Activated CD4-positive, alpha-beta T cell treated with anti-CD3 and anti-CD28 coated beads, Interleukin-10, Interleukin-2, amounts not matched to agents 100 ng/mL and 50 ng/mL, durations not matched to agents 16 hours and 8 hours (primary cell): Measurements from ENCODE around the gene AGBL3.
A peak's percentile ranks its signal among the peaks of the same experiment; 100 is the strongest.

Experiments
- DNase-seq: peaks from one replicate; pipeline ENCODE4 v3.0.0-alpha.2; 2020

AGBL3 gene

GRCh38 chr7:135150072-135150782, 163.9 kb downstream of the AGBL3 start:
- DNase-seq = no peak

DNA sequence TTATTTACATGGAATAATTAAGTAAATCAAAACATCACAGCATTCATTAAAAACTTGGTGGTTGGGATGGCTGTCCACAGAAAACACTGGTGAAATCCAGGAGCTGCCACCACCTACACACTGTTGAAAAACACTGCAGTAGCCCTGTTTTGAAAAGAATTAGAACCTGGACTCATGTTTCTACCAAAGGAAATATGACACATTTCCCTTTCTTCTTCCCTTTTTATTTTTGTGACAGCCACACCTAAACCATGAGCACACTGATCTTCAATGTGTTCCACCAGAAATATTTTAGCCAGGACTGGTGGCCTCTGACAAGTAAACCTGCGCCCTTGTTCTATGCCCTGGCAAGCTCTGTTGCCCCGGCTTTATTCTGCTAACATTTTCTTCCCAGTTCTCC, 164.8 kb downstream of the AGBL3 start:
- no peak for DNase-seq

- no peak for DNase-seq
Observed at GRCh38 chr7:135151533-135151932, 165.2 kb downstream of the AGBL3 start.

GRCh38 chr7:135152442-135152841, 166.1 kb downstream of the AGBL3 start:
- no peak for DNase-seq

DNA sequence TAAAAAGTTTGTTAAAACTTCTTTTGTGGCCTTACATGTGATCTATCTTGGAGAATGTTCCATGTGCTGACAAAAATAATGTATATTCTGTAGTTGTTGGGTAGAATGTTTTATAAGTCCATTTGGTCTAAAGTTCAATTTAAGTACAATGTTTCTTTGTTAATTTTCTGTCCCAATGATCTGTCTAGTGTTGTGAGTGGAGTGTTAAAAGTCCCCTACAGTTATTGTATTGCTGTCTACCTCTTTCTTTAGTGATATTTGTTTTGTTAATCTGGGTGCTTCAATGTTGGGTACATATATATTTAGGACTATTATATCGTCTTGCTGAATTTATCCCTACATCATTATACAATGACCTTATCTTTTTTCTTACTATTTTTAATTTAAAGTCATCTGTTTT, 168.4 kb downstream of the AGBL3 start:
- DNase-seq = no peak

DNA sequence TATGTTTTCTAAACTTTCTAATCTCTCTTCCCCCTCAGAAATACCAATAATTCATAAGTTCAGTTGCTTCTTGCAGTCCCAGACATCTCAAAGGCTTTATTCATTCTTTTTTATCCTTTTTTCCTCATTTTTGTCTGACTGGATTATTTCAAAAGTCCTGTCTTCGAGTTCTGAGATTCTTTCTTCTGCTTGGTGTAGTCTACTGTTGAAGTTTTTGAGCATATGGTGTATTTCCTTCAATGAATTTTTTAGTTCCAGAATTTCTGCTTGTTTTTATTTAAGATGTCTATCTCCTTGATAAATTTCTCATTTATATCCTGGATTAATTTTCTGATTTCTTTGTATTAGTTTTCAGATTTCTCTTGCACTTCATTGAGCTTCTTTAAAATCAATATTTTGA, 170.0 kb downstream of the AGBL3 start:
- DNase-seq = no peak

- DNase-seq = no peak
Observed at GRCh38 chr7:135158141-135158655, 171.9 kb downstream of the AGBL3 start.

- DNase-seq = no peak
Observed at GRCh38 chr7:135158874-135159273, 172.6 kb downstream of the AGBL3 start.

DNA sequence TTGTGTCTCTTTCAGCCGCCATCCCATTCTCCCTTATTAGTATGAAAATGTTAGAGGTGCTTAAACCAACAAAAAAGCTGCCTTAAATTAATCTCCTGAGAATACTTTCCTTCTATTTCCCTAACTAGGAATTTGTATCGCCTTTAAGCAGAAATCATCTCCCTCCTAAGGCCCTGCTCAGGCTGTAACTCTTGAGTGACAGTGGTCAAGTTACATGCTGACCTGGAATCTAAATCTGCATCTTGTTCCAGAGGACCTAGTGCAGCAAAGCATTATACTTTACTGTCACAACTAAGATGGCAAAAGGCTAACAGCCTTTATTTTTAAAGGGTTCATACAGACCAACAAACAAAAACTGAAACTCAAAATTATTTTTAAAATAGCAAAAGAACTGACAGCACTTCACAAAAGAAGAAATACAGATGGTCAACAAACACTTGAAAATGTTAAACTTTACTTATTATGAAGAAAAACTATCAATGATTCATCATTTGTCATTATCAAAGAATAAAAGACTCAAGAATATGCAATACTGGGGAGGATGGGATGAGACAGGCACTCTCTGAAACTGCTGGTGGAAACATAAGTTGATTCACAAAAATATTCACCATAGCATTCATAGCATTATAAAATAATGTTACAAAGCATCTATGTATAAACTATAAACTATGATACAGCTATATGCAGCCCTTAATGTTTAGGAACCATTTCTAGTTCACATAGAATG, 173.2 kb downstream of the AGBL3 start:
- no peak for DNase-seq

DNA sequence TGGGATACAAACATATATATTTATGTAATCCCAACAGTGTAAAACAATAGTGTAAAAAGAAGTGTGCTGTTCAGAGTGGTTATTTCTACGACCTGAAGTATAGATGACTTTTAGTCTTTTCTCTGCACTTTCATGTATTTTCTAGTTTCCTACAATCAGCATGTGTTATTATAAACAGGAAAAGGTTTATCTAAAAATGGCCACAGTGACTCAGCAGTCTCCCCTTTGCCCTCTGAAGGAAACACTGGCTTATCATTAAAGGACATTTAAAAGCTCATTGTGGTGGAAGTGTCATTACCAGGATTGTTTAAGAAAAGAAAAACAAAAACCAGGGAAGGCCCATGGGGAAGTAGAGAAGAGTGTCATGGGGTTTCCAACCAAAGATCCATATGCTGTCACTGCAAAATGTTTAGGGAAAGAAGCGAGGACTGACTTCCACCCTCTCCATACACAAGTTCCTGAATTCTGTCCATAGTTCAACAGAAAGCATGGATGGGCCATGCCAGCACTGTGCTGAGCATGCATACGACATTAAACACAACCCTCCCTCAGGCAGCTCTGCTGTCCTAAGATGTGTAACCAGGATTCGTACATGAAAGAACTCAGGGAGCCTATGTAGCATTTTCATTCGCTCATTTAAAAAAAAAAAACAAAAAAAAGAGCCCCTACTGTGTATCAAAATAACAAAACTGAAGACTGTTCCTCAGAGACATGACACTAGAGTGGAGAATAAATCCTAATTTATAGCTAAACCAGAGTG, 174.0 kb downstream of the AGBL3 start:
- DNase-seq = peak; percentile 15

GRCh38 chr7:135160858-135161653, 174.7 kb downstream of the AGBL3 start:
- DNase-seq = no peak

DNA sequence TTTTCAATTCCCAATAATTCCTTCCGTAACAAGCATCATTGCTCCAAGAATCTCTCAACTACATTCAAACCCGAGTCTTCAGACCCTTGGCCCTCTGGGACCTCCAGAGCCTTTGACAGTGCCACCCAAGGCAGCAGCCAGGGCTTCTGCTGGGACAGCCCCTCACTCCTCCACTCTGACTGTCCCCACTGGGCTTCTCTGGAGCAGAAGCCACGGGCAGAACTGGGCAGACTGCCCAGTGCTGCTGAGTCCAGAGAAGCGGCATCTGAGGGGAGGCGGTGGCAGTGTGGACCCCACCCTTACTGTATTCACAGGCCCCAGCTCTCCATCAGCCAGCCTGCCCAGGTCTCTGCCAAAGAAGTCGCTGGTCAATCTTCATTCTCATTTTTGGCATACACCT, 175.4 kb downstream of the AGBL3 start:
- no peak for DNase-seq

DNA sequence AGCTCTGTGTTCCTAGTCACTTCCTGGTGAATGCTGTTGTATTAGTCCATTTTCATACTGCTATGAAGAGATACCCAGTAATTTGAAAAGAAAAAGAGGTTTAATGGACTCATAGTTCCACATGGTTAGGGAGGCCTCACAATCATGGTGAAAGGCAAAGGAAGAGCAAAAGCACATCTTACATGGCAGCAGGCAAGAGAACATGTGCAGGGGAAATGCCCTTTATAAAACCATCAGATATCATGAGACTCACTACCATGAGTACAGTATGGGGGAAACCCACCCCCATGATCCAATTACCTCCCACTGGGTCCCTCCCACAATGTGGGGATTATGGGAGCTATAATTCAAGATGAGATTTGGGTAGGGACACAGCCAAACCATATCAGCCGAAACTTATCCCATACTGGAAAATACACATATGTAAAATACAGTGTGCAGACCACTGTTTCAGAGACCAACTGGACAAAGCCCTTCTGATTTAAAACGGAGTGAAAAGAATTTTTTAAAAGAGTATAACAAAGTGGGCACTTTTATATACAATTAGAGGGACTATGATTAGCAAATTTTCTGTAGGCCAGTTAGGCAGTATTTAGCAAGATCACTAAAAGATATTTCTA, 176.2 kb downstream of the AGBL3 start:
- DNase-seq = no peak

DNA sequence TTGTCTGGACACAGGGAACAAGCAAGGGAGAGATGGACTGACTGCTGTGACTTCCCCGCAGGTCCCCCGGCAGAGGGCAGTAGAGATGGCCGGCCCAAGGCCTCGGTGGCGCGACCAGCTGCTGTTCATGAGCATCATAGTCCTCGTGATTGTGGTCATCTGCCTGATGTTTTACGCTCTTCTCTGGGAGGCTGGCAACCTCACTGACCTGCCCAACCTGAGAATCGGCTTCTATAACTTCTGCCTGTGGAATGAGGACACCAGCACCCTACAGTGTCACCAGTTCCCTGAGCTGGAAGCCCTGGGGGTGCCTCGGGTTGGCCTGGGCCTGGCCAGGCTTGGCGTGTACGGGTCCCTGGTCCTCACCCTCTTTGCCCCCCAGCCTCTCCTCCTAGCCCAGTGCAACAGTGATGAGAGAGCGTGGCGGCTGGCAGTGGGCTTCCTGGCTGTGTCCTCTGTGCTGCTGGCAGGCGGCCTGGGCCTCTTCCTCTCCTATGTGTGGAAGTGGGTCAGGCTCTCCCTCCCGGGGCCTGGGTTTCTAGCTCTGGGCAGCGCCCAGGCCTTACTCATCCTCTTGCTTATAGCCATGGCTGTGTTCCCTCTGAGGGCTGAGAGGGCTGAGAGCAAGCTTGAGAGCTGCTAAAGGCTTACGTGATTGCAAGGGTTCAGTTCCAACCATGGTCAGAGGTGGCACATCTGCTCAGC, 178.2 kb downstream of the AGBL3 start:
- no peak for DNase-seq

DNA sequence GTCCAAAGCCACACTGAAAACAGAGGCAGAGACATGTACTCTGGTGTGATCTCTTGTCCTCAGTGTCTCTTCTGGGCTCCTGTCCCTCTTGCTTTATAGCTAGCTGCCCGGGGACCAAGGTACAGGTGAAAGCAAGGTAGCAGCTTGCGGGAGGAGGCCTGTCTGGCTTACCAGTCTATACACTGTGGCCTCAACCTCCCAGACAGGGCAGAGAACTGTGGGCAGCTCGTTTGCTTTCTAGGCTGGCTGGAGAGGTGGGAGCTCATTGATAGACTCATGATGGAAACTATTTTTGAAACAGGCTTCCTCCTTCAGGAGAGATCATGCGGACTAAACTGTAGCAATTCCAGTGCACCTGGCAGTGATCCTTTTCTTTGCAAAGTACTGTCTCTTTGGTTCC, 179.6 kb downstream of the AGBL3 start:
- DNase-seq = no peak

- DNase-seq = no peak
Observed at GRCh38 chr7:135166338-135166990, 180.2 kb downstream of the AGBL3 start.

GRCh38 chr7:135167365-135167917, 181.1 kb downstream of the AGBL3 start:
- DNase-seq = no peak

- DNase-seq = no peak
Observed at GRCh38 chr7:135168001-135168400, 181.7 kb downstream of the AGBL3 start.

DNA sequence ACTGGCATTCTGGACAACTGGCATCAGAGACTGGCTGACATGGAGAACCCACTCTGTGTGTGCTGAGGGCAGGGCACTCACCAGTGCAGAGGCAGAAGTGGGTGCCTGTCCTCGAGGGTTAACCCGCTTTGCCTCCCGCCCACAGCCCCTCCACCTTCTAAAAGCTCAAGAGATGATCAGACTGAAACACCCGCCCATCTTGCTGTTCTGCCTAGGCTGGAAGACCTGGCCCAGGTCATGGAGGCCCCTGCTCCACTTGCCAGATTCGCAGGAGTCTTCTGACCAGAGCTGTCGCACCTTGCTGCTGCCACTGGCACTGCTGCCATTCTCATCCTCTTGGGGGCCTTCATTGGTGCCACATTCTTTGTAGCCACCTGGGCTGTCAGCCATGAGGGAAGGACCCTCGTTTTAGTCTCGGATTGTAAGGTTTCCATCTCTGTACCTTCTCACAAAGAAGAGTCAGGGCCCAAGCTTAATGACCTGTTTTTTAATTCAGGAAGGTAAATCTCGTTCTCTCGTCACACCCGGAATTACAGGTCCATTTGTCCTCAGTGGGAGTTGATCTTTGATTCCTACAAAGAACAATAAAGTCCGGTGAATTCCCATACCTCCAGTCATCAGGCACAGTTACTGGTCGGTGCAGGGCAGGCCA, 182.3 kb downstream of the AGBL3 start:
- DNase-seq = no peak
